Activated gamma-delta T cell treated with anti-CD3 and anti-CD28 coated beads, Interleukin-2, amount 50 U/mL, for 16 hours (primary cell): ENCODE measurements around the gene MSL3B.

Source experiments
- DNase-seq: peaks from one replicate; pipeline ENCODE4 v3.0.0-alpha.2; 2020; ENCODE audit warnings: low read depth

The MSL3B gene

GRCh38 chr2:233832869-233833311 lies 35.3 kb downstream of the MSL3B start:
- no peak for DNase-seq

GRCh38 chr2:233832414-233832813 lies 35.8 kb downstream of the MSL3B start:
- no peak for DNase-seq

- DNase-seq = no peak
These were observed 36.3 kb downstream of the MSL3B start for GRCh38 chr2:233831861-233832260.

- no peak for DNase-seq
These were observed 37.0 kb downstream of the MSL3B start for GRCh38 chr2:233831011-233831721.

- no peak for DNase-seq
These were observed 37.9 kb downstream of the MSL3B start for GRCh38 chr2:233830111-233830802.

GRCh38 chr2:233829193-233830110 lies 38.7 kb downstream of the MSL3B start:
- no peak for DNase-seq

GRCh38 chr2:233828546-233829192 lies 39.5 kb downstream of the MSL3B start:
- no peak for DNase-seq

- no peak for DNase-seq
These were observed 43.8 kb downstream of the MSL3B start for GRCh38 chr2:233824373-233824772.

- DNase-seq = no peak
These were observed 44.5 kb downstream of the MSL3B start for GRCh38 chr2:233823731-233824121.

GRCh38 chr2:233822781-233823730 lies 45.1 kb downstream of the MSL3B start:
- DNase-seq = no peak

GRCh38 chr2:233822101-233822771 lies 46.0 kb downstream of the MSL3B start:
- DNase-seq = no peak

- DNase-seq = no peak
These were observed 46.5 kb downstream of the MSL3B start for GRCh38 chr2:233821709-233822100.

GRCh38 chr2:233821196-233821595 lies 47.0 kb downstream of the MSL3B start:
- no peak for DNase-seq

GRCh38 chr2:233820774-233821105 lies 47.4 kb downstream of the MSL3B start:
- no peak for DNase-seq

- no peak for DNase-seq
These were observed 48.1 kb downstream of the MSL3B start for GRCh38 chr2:233819884-233820773.

GRCh38 chr2:233818639-233819621 lies 49.3 kb downstream of the MSL3B start:
- DNase-seq = no peak

GRCh38 chr2:233817995-233818638 lies 50.1 kb downstream of the MSL3B start:
- DNase-seq = no peak
